PC-3 (cell line): ENCODE measurements around the gene TRIOBP. TPM values are rescaled to one million over a fixed set of nuclear protein-coding genes. Genes with fewer than 3 reads are reported as not detected.

Experiments used
- ATAC-seq: fragments of 200-7000 bp; cut with Tn5 transposase; 2 replicates; pipeline ENCODE4 v1.9.1; 2020; ENCODE audit warnings: mild to moderate bottlenecking, moderate library complexity
- BruUV-seq: library from RNA; stranded (reverse); fragments of 400-500 nt; replicated peaks from 2 replicates; lab custom pipeline; 2021; lab: Mats Ljungman, UMichigan
- CTCF ChIA-PET: fragments of 300-600 bp; sonication (Branson Sonifier 250); formaldehyde crosslinking; loops from one replicate; lab custom pipeline; 2022; ENCODE audit warnings: antibody characterized with exemption; lab: Charles Lee
- POLR2A ChIA-PET: fragments of 300-600 bp; sonication (Branson Sonifier 250); formaldehyde crosslinking; loops from one replicate; lab custom pipeline; 2022; ENCODE audit warnings: antibody characterized with exemption; ENCODE audit not compliant: unreplicated experiment; lab: Charles Lee
- DNase-seq: peaks from one replicate; pipeline ENCODE4 v3.0.0-alpha.2; 2015
- H2AFZ ChIP-seq: fragments of 300-600 bp; sonication (generic); 2 replicates; pipeline ENCODE4 v1.6.0; 2016; ENCODE audit warnings: antibody characterized with exemption, low read length
- H3F3A ChIP-seq: fragments of 300-600 bp; sonication (generic); one replicate; pipeline ENCODE4 v1.6.0; 2017; ENCODE audit warnings: antibody characterized with exemption, low read length, control low read depth, mild to moderate bottlenecking; ENCODE audit not compliant: unreplicated experiment
- H3K27ac ChIP-seq: fragments of 300-600 bp; sonication (generic); 2 replicates; pipeline ENCODE4 v1.5.1; 2016; ENCODE audit warnings: mild to moderate bottlenecking, low read length
- H3K27me3 ChIP-seq: fragments of 300-600 bp; sonication (generic); 2 replicates; pipeline ENCODE4 v1.6.1; 2016; ENCODE audit warnings: low read length, mixed read lengths
- H3K36me3 ChIP-seq: fragments of 300-600 bp; sonication (generic); 2 replicates; pipeline ENCODE4 v1.6.1; 2016; ENCODE audit warnings: low read depth, mixed run types, low read length, mixed read lengths
- H3K4me1 ChIP-seq: fragments of 300-600 bp; sonication (generic); 2 replicates; pipeline ENCODE4 v1.5.1; 2016; ENCODE audit warnings: low read length; ENCODE audit not compliant: insufficient read depth
- H3K4me2 ChIP-seq: fragments of 300-600 bp; sonication (generic); 2 replicates; pipeline ENCODE4 v1.6.0; 2016; ENCODE audit warnings: low read length
- H3K4me3 ChIP-seq: fragments of 300-600 bp; sonication (generic); 2 replicates; pipeline ENCODE4 v1.5.1; 2016; ENCODE audit warnings: mild to moderate bottlenecking, low read length, mixed read lengths
- H3K79me2 ChIP-seq: fragments of 300-600 bp; sonication (generic); 2 replicates; pipeline ENCODE4 v1.6.1; 2017; ENCODE audit warnings: low read length, mixed read lengths
- H3K9ac ChIP-seq: fragments of 300-600 bp; sonication (generic); 2 replicates; pipeline ENCODE4 v1.6.0; 2016; ENCODE audit warnings: mild to moderate bottlenecking, low read length
- H3K9me2 ChIP-seq: fragments of 300-600 bp; sonication (generic); replicated peaks from 2 replicates; pipeline ENCODE4 v1.6.1; 2016; ENCODE audit warnings: mixed run types, low read length, mixed read lengths
- H3K9me3 ChIP-seq: fragments of 300-600 bp; sonication (generic); 2 replicates; pipeline ENCODE4 v1.6.1; 2016; ENCODE audit warnings: low read length, mixed read lengths
- H4K20me1 ChIP-seq: fragments of 300-600 bp; sonication (generic); 2 replicates; pipeline ENCODE4 v1.6.1; 2016; ENCODE audit warnings: low read length, mixed read lengths
- EZH2 ChIP-seq: fragments of 300-600 bp; sonication (generic); IDR thresholded peaks from one replicate; pipeline ENCODE4 v1.6.1; 2017; ENCODE audit warnings: antibody characterized with exemption, mild to moderate bottlenecking, low read length; ENCODE audit not compliant: unreplicated experiment
- EZH2phosphoT487 ChIP-seq: fragments of 300-600 bp; sonication (generic); IDR thresholded peaks from 2 replicates; pipeline ENCODE4 v1.6.1; 2018; ENCODE audit warnings: mild to moderate bottlenecking, antibody characterized with exemption, low read length, borderline replicate concordance
- intact Hi-C: fragments of 100-400 bp; cut with micrococcal nuclease; formaldehyde crosslinking; loops from 2 replicates; pipeline ENCODE4 v1.9.0; 2023
- total RNA-seq: library from RNA; depleted of rRNA; stranded (reverse); fragments of >200 nt; gene quantifications from 2 replicates; pipeline ENCODE4 v1.2.3, GENCODE V29; 2014
- TF ChIP-seq, protein P1 (sequence below): fragments of 300-600 bp; sonication (generic); conservative IDR thresholded peaks from 2 replicates; pipeline ENCODE4 v1.5.1; 2017; ENCODE audit warnings: antibody characterized with exemption, low read depth, mild to moderate bottlenecking, low read length

The TRIOBP gene
- total RNA-seq, 1 experiment from 2014 or later = 64.5 TPM

DNA sequence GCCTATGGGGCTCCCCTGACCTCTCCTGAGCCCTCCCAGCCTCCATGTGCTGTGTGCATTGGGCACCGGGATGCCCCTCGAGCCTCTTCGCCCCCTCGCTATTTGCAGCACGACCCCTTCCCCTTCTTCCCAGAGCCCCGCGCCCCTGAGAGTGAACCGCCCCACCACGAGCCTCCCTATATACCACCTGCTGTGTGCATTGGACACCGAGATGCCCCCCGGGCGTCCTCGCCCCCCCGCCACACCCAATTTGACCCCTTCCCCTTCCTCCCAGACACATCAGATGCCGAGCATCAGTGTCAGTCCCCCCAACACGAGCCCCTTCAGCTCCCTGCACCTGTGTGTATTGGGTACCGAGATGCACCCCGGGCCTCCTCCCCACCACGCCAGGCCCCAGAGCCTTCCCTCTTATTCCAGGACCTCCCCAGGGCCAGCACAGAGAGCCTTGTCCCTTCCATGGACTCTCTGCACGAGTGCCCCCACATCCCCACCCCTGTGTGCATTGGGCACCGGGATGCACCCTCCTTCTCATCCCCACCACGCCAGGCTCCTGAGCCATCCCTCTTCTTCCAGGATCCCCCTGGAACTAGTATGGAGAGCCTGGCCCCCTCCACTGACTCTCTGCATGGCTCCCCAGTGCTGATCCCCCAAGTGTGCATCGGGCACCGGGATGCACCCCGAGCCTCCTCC is 28.8 kb downstream of the TRIOBP start:
- Histone ChIP-seq H2AFZ (no peak overlapping the region), H3K9me3 (no peaks in the 10 kb centered on the region), H3F3A (no peaks in the 10 kb centered on the region), H4K20me1 (no peaks in the 10 kb centered on the region), H3K4me3 (no peak overlapping the region), H3K79me2 (no peaks in the 10 kb centered on the region), H3K4me2 (no peak overlapping the region), H3K36me3 (no peaks in the 10 kb centered on the region), H3K9me2 (no peaks in the 10 kb centered on the region), H3K27ac (no peak overlapping the region), H3K9ac (no peak overlapping the region), H3K4me1 (no peaks in the 10 kb centered on the region), H3K27me3 (no peaks in the 10 kb centered on the region)
- no peak for DNase-seq
- ATAC-seq = no peak
- TF ChIP-seq EZH2phosphoT487 (no peak), EZH2 (no peak)
- TF ChIP-seq, protein P1, sequence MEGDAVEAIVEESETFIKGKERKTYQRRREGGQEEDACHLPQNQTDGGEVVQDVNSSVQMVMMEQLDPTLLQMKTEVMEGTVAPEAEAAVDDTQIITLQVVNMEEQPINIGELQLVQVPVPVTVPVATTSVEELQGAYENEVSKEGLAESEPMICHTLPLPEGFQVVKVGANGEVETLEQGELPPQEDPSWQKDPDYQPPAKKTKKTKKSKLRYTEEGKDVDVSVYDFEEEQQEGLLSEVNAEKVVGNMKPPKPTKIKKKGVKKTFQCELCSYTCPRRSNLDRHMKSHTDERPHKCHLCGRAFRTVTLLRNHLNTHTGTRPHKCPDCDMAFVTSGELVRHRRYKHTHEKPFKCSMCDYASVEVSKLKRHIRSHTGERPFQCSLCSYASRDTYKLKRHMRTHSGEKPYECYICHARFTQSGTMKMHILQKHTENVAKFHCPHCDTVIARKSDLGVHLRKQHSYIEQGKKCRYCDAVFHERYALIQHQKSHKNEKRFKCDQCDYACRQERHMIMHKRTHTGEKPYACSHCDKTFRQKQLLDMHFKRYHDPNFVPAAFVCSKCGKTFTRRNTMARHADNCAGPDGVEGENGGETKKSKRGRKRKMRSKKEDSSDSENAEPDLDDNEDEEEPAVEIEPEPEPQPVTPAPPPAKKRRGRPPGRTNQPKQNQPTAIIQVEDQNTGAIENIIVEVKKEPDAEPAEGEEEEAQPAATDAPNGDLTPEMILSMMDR = no peak
- CTCF ChIA-PET = no interaction called here
- POLR2A ChIA-PET = no interaction called here
- intact Hi-C loops = no loop called here
- no TSS peak for BruUV-seq

DNA sequence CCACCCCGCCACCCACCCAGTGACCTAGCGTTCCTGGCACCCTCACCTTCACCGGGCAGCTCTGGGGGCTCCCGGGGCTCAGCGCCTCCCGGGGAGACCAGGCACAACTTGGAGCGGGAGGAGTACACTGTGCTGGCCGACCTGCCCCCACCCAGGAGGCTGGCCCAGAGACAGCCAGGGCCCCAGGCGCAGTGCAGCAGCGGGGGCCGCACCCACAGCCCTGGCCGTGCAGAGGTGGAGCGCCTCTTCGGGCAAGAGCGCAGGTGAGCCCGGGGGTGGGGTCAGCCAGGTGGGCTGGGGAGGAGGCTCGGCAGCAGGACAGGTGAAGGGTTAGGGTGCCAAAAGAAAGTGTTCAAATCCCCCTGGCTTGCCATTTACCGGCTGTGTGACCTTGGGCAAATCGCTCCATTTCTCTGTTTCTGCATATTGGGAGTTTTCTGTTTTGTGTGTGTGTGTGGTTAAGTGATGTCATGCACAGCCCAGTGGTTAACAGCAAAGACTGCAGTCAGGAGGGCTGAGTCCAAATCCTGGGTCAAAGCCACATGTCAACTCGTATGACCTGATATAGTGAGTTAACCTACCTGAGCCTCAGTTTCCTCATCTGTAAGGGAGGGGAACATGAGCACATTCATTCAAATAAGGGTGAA is 29.5 kb downstream of the TRIOBP start:
- BruUV-seq = no TSS peak
- H3K4me2 ChIP-seq = no peak overlapping the region
- ATAC-seq = no peak; the same call in 1 of the 2 replicates
- no peaks in the 10 kb centered on the region for H3K36me3 ChIP-seq
- ChIA-PET POLR2A (no interaction called here), CTCF (no interaction called here)
- intact Hi-C loops = no loop called here
- no peaks in the 10 kb centered on the region for H3K79me2 ChIP-seq
- H4K20me1 ChIP-seq = no peaks in the 10 kb centered on the region
- no peak for DNase-seq
- no peak overlapping the region for H2AFZ ChIP-seq
- no peak overlapping the region for H3K27ac ChIP-seq
- H3K9ac ChIP-seq = no peak overlapping the region
- H3K9me2 ChIP-seq = no peaks in the 10 kb centered on the region
- no peaks in the 10 kb centered on the region for H3F3A ChIP-seq
- no peaks in the 10 kb centered on the region for H3K27me3 ChIP-seq
- no peak for TF ChIP-seq EZH2phosphoT487
- TF ChIP-seq, protein P1 = peak; percentile 39; the same call in 1 of the 2 replicates
- H3K4me1 ChIP-seq = no peaks in the 10 kb centered on the region
- no peak overlapping the region for H3K4me3 ChIP-seq
- H3K9me3 ChIP-seq = no peaks in the 10 kb centered on the region

DNA sequence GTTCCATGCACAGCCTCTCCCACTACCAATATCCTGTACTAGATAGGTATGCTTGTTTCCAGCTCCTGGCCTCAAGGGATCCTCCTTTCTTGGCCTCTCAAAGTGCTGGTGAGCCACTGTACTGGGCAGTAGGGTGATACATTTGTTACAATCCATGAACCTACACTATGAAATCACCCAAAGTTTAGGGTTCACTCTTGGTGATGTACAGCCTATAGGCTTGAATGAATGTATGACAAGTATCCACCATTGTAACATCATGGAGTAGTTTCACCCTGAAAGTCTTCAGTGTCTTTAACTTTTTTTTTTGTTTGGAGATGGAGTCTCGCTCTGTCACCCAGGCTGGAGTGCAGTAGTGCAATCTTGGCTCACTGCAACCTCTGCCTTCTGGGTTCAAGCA is 31.8 kb downstream of the TRIOBP start:
- intact Hi-C loops = no loop called here

More for the DNA sequence above, 31.8 kb downstream of the TRIOBP start:
- Histone ChIP-seq H3K4me2 (no peak overlapping the region), H3K9me3 (no peaks in the 10 kb centered on the region), H3K27me3 (no peaks in the 10 kb centered on the region), H4K20me1 (no peaks in the 10 kb centered on the region), H3K9ac (no peak overlapping the region), H3K36me3 (no peaks in the 10 kb centered on the region), H3K79me2 (no peaks in the 10 kb centered on the region), H2AFZ (no peak overlapping the region), H3K9me2 (no peaks in the 10 kb centered on the region), H3K4me3 (no peak overlapping the region), H3K4me1 (no peaks in the 10 kb centered on the region), H3F3A (no peaks in the 10 kb centered on the region), H3K27ac (no peak overlapping the region)
- TF ChIP-seq, protein P1 = no peak
- TF ChIP-seq EZH2 (no peak), EZH2phosphoT487 (no peak)
- no peak for ATAC-seq
- CTCF ChIA-PET = no interaction called here
- no TSS peak for BruUV-seq
- POLR2A ChIA-PET = no interaction called here
- no peak for DNase-seq
